GM23338 (cell line): ENCODE measurements around the gene ADGRV1. TPM values are rescaled to one million over a fixed set of nuclear protein-coding genes. Genes with fewer than 3 reads are reported as not detected.
"Not testable (repeated sequence)": the region's sequence is repeated elsewhere in the genome, so short reads cannot be mapped to it uniquely, and the experiment has no call there.

Source experiments
- ATAC-seq: fragments of 200-7000 bp; cut with Tn5 transposase; 3 replicates; pipeline ENCODE4 v1.9.1; 2020
- DNase-seq: peaks from one replicate; pipeline ENCODE4 v3.0.0-alpha.2; 2015; ENCODE audit warnings: low spot score
- H2AFZ ChIP-seq: fragments of 200-600 bp; sonication (generic); 2 replicates; pipeline ENCODE4 v1.8.0; 2016; ENCODE audit warnings: antibody characterized with exemption, mild to moderate bottlenecking, moderate library complexity
- H3F3A ChIP-seq: fragments of 200-600 bp; sonication (generic); replicated peaks from 2 replicates; pipeline ENCODE4 v1.8.0; 2017; ENCODE audit warnings: antibody characterized with exemption, mixed run types, low read depth
- H3K27ac ChIP-seq: fragments of 200-600 bp; sonication (generic); 2 replicates; pipeline ENCODE4 v1.6.1; 2016; ENCODE audit warnings: low read depth
- H3K27me3 ChIP-seq: fragments of 200-600 bp; sonication (generic); 2 replicates; pipeline ENCODE4 v1.8.0; 2016; ENCODE audit warnings: mild to moderate bottlenecking, mixed run types, moderate library complexity; ENCODE audit not compliant: insufficient read depth
- H3K36me3 ChIP-seq: fragments of 200-600 bp; sonication (generic); 2 replicates; pipeline ENCODE4 v1.8.0; 2016; ENCODE audit warnings: mild to moderate bottlenecking; ENCODE audit not compliant: insufficient read depth
- H3K4me1 ChIP-seq: fragments of 200-600 bp; sonication (generic); 2 replicates; pipeline ENCODE4 v1.8.0; 2016; ENCODE audit warnings: mild to moderate bottlenecking, moderate library complexity; ENCODE audit not compliant: insufficient read depth
- H3K4me2 ChIP-seq: fragments of 200-600 bp; sonication (generic); 2 replicates; pipeline ENCODE4 v1.7.1; 2017; ENCODE audit warnings: mixed run types
- H3K4me3 ChIP-seq: fragments of 200-600 bp; sonication (generic); 2 replicates; pipeline ENCODE4 v1.6.1; 2016; ENCODE audit warnings: mixed run types
- H3K79me2 ChIP-seq: fragments of 200-600 bp; sonication (generic); replicated peaks from 2 replicates; pipeline ENCODE4 v1.8.0; 2017; ENCODE audit warnings: mild to moderate bottlenecking; ENCODE audit not compliant: insufficient read depth
- H3K9me2 ChIP-seq: fragments of 200-600 bp; sonication (generic); 2 replicates; pipeline ENCODE4 v1.8.0; 2017; ENCODE audit not compliant: insufficient read depth
- H4K20me1 ChIP-seq: fragments of 200-600 bp; sonication (generic); replicated peaks from 2 replicates; pipeline ENCODE4 v1.8.0; 2017; ENCODE audit warnings: mild to moderate bottlenecking; ENCODE audit not compliant: insufficient read depth
- H3K27ac Mint-ChIP-seq: 2 replicates; pipeline ENCODE4 v1.8.0; 2020; ENCODE audit warnings: inconsistent platforms, mild to moderate bottlenecking, moderate library complexity, mixed read lengths
- H3K27me3 Mint-ChIP-seq: 3 replicates; pipeline ENCODE4 v1.8.0; 2022; ENCODE audit warnings: low read depth, mild to moderate bottlenecking, moderate library complexity, mixed read lengths, inconsistent platforms; ENCODE audit not compliant: insufficient read depth, poor library complexity
- H3K36me3 Mint-ChIP-seq: 3 replicates; pipeline ENCODE4 v1.8.0; 2021; ENCODE audit warnings: low read depth, mild to moderate bottlenecking, inconsistent platforms, moderate library complexity, mixed read lengths
- H3K4me1 Mint-ChIP-seq: 3 replicates; pipeline ENCODE4 v1.8.0; 2020; ENCODE audit warnings: mild to moderate bottlenecking, inconsistent platforms, mixed read lengths
- H3K4me3 Mint-ChIP-seq: 3 replicates; pipeline ENCODE4 v1.8.0; 2021; ENCODE audit warnings: moderate library complexity, mild to moderate bottlenecking, inconsistent platforms, mixed read lengths
- H3K9me3 Mint-ChIP-seq: 3 replicates; pipeline ENCODE4 v1.8.0; 2020; ENCODE audit warnings: moderate library complexity, mild to moderate bottlenecking, inconsistent platforms, mixed read lengths
- CREB1 ChIP-seq: fragments of 250-450 bp; sonication (Bioruptor Pico); IDR thresholded peaks from 2 replicates; pipeline ENCODE4 v1.5.0; 2020; ENCODE audit warnings: low read depth, mild to moderate bottlenecking, moderate library complexity
- CTCF ChIP-seq, 2 experiments: fragments of 200-600 bp in 1 of 2; sonication (generic) in 1 of 2; conservative IDR thresholded peaks; 2 replicates each; pipeline versions ENCODE4 v1.5.1 to v1.6.1; 2016 to 2017; ENCODE audit warnings: antibody characterized with exemption in 2 of 2, low read depth in 2 of 2, mild to moderate bottlenecking in 2 of 2, moderate library complexity in 1 of 2
- ZNF114 ChIP-seq: fragments of 250-450 bp; sonication (Bioruptor Pico); IDR thresholded peaks from 2 replicates; pipeline ENCODE4 v1.5.0; 2020; ENCODE audit warnings: mild to moderate bottlenecking, moderate library complexity
- ZNF331 ChIP-seq: fragments of 250-450 bp; sonication (Bioruptor Pico); IDR thresholded peaks from 2 replicates; pipeline ENCODE4 v1.5.0; 2020; ENCODE audit warnings: low read depth, mild to moderate bottlenecking, moderate library complexity
- polyA plus RNA-seq: library from polyadenylated mRNA; unstranded; fragments of >200 nt; fragmentation: Nextera tagmentation; extraction: Ambion mirVana; gene quantifications from 2 replicates; pipeline ENCODE4 v1.2.1, GENCODE V29; 2016
- total RNA-seq: library from RNA; depleted of rRNA; stranded (reverse); fragments of >200 nt; shearing (Covaris generic); gene quantifications from 2 replicates; pipeline ENCODE4 v1.2.3, GENCODE V29; 2014

ADGRV1 gene
- total and polyA plus RNA-seq, 2 experiments from 2014 or later = 46.1 to 149 TPM

- no peak overlapping the region for H3K27ac ChIP-seq
- no peaks in the 10 kb centered on the region for H4K20me1 ChIP-seq
- no peak overlapping the region for H3K4me2 ChIP-seq
- H3K9me3 Mint-ChIP-seq = peaks cover 3% of the 10 kb centered on the region; the same call in 2 of the 3 replicates
- H3K27ac Mint-ChIP-seq = no peak overlapping the region
- H3K36me3 ChIP-seq = no peaks in the 10 kb centered on the region; the same call in 1 of the 2 replicates
- ATAC-seq = no peak
- H3K4me1 Mint-ChIP-seq = no peaks in the 10 kb centered on the region
- no peaks in the 10 kb centered on the region for H3K4me1 ChIP-seq
- H3K4me3 Mint-ChIP-seq = no peak overlapping the region
- no peaks in the 10 kb centered on the region for H3K27me3 ChIP-seq
- no peaks in the 10 kb centered on the region for H3K27me3 Mint-ChIP-seq
- no peak overlapping the region for H3K4me3 ChIP-seq
- peaks cover 21% of the 10 kb centered on the region; the same call in 2 of the 3 replicates for H3K36me3 Mint-ChIP-seq
- DNase-seq = no peak
- no peak for TF ChIP-seq ZNF114 (CRISPR knock-in tag)
- no peak for TF ChIP-seq ZNF331
- no peak for TF ChIP-seq CREB1 (CRISPR knock-in tag)
- no peak for TF ChIP-seq CTCF (conservative IDR thresholded peaks at IDR 0.05; ENCODE audit: low read depth in 2 of 2)
- H2AFZ ChIP-seq = no peak overlapping the region
- no peaks in the 10 kb centered on the region for H3K9me2 ChIP-seq
- H3K79me2 ChIP-seq = no peaks in the 10 kb centered on the region
- 0 out of 2 replicates have a peak, but pooled peaks cover 3% of the 10 kb centered on the region for H3F3A ChIP-seq
Measured at GRCh38 chr5:90921418-90921973, 362.9 kb downstream of the ADGRV1 start.

- not testable (repeated sequence) for H3K27ac Mint-ChIP-seq, H2AFZ ChIP-seq, H3K9me2 ChIP-seq, DNase-seq, H4K20me1 ChIP-seq, H3K4me3 Mint-ChIP-seq, H3K27me3 ChIP-seq, H3K27ac ChIP-seq, H3F3A ChIP-seq, H3K4me2 ChIP-seq, H3K4me1 Mint-ChIP-seq, H3K4me3 ChIP-seq, H3K79me2 ChIP-seq, H3K27me3 Mint-ChIP-seq, H3K36me3 ChIP-seq, ATAC-seq, H3K4me1 ChIP-seq
- H3K36me3 Mint-ChIP-seq = peaks cover 33% of the 10 kb centered on the region; the same call in 2 of the 3 replicates
- peaks cover 14% of the 10 kb centered on the region; the same call in 2 of the 3 replicates for H3K9me3 Mint-ChIP-seq
Measured at GRCh38 chr5:90924222-90924621, 365.6 kb downstream of the ADGRV1 start.

- H3K36me3 Mint-ChIP-seq = peaks cover 17% of the 10 kb centered on the region; the same call in 2 of the 3 replicates
- Histone ChIP-seq H3K4me1 (peaks cover 13% of the 10 kb centered on the region; the same call in 1 of the 2 replicates), H3K4me2 (peak overlapping the region; percentile 68), H3K4me3 (peak overlapping the region; percentile 43), H3K27ac (peak overlapping the region; percentile 61)
- not testable (repeated sequence) for H4K20me1 ChIP-seq, H3K9me2 ChIP-seq, H2AFZ ChIP-seq, H3F3A ChIP-seq, ATAC-seq, H3K79me2 ChIP-seq, H3K27me3 ChIP-seq, H3K27me3 Mint-ChIP-seq, H3K36me3 ChIP-seq
- peaks cover 11% of the 10 kb centered on the region; the same call in 2 of the 3 replicates for H3K9me3 Mint-ChIP-seq
- peak overlapping the region; percentile 84 for H3K4me3 Mint-ChIP-seq
- peak; percentile 64 for DNase-seq
- peak overlapping the region; percentile 100 for H3K27ac Mint-ChIP-seq
- H3K4me1 Mint-ChIP-seq = peaks cover 32% of the 10 kb centered on the region
Measured at GRCh38 chr5:90929013-90929839, 370.6 kb downstream of the ADGRV1 start.
